OCI-LY7 (cell line): Measurements from ENCODE around the gene GNRH2.

Source experiments
- CTCF ChIP-seq: fragments of 200-600 bp; sonication (generic); conservative IDR thresholded peaks from 2 replicates; pipeline ENCODE4 v1.5.1; 2014; ENCODE audit warnings: mild to moderate bottlenecking, antibody characterized with exemption, low read length, moderate library complexity, mixed read lengths
- EZH2phosphoT487 ChIP-seq: fragments of 200-600 bp; sonication (generic); IDR thresholded peaks from 2 replicates; pipeline ENCODE4 v1.6.1; 2018; ENCODE audit warnings: low read depth, borderline replicate concordance, mild to moderate bottlenecking, mixed run types, antibody characterized with exemption, low read length, moderate library complexity, mixed read lengths

GRCh38 chr20:3044336-3044965 lies 1.0 kb downstream of the GNRH2 start:
- TF ChIP-seq CTCF (no peak), EZH2phosphoT487 (no peak)
